HG03039 (cell line): Measurements from ENCODE around the gene CHID1.

Experiments used
- ATAC-seq: cut with Tn5 transposase; IDR thresholded peaks from one replicate; pipeline ENCODE4 v1.9.1; 2021; ENCODE audit warnings: mild to moderate bottlenecking, moderate library complexity; ENCODE audit not compliant: unreplicated experiment

The CHID1 gene

GRCh38 chr11:933142-933851 is 22.7 kb upstream of the CHID1 start:
- ATAC-seq: no peak

GRCh38 chr11:932435-932834 is 21.8 kb upstream of the CHID1 start:
- no peak for ATAC-seq

- ATAC-seq: no peak
Measured at GRCh38 chr11:931385-931784, 20.8 kb upstream of the CHID1 start.

- ATAC-seq: no peak
Measured at GRCh38 chr11:929405-929804, 18.8 kb upstream of the CHID1 start.

- no peak for ATAC-seq
Measured at GRCh38 chr11:928786-929185, 18.2 kb upstream of the CHID1 start.

GRCh38 chr11:927871-928270 is 17.3 kb upstream of the CHID1 start:
- no peak for ATAC-seq

GRCh38 chr11:926341-926916 is 15.8 kb upstream of the CHID1 start:
- ATAC-seq: no peak

- peak; percentile 63 for ATAC-seq
Measured at GRCh38 chr11:925496-926301, 15.1 kb upstream of the CHID1 start, which contains the start of gene AP2A2. TSS of gene AP2A2 (plus strand) at chr11:925870. CDS start at chr11:926022, 152 bp downstream.

GRCh38 chr11:925158-925495 is 14.5 kb upstream of the CHID1 start:
- ATAC-seq: no peak

- no peak for ATAC-seq
Measured at GRCh38 chr11:924406-925157, 14.0 kb upstream of the CHID1 start.

- ATAC-seq: no peak
Measured at GRCh38 chr11:923691-924405, 13.2 kb upstream of the CHID1 start.

- ATAC-seq: no peak
Measured at GRCh38 chr11:921921-922678, 11.5 kb upstream of the CHID1 start.

- ATAC-seq: no peak
Measured at GRCh38 chr11:917426-917825, 6.8 kb upstream of the CHID1 start.

GRCh38 chr11:914747-915501 is 4.3 kb upstream of the CHID1 start:
- no peak for ATAC-seq

- ATAC-seq: no peak
Measured at GRCh38 chr11:914204-914603, 3.6 kb upstream of the CHID1 start.

GRCh38 chr11:913043-913442 is 2.4 kb upstream of the CHID1 start:
- no peak for ATAC-seq

GRCh38 chr11:912266-912665 is 1.7 kb upstream of the CHID1 start:
- no peak for ATAC-seq

GRCh38 chr11:911890-912219 is 1.2 kb upstream of the CHID1 start:
- ATAC-seq: no peak
